GM21515 (cell line): ENCODE results near the gene MAB21L4.

Source experiments
- ATAC-seq: cut with Tn5 transposase; IDR thresholded peaks from one replicate; pipeline ENCODE4 v1.9.1; 2021; ENCODE audit not compliant: unreplicated experiment

MAB21L4 gene

GRCh38 chr2:240895656-240896388 is at the start of gene MAB21L4:
TSS of gene MAB21L4 (minus strand) at chr2:240896156. CDS start at chr2:240895997, 159 bp downstream.
- ATAC-seq: no peak

- ATAC-seq: no peak
Observed at GRCh38 chr2:240936106-240936505, 40.1 kb upstream of the MAB21L4 start.

- ATAC-seq: no peak
Observed at GRCh38 chr2:240935103-240935876, 39.3 kb upstream of the MAB21L4 start.

- ATAC-seq: no peak
Observed at GRCh38 chr2:240934701-240935102, 38.7 kb upstream of the MAB21L4 start.

- no peak for ATAC-seq
Observed at GRCh38 chr2:240933966-240934700, 38.2 kb upstream of the MAB21L4 start.

GRCh38 chr2:240933048-240933965 is 37.4 kb upstream of the MAB21L4 start:
- ATAC-seq: no peak

GRCh38 chr2:240932724-240933047 is 36.7 kb upstream of the MAB21L4 start:
- no peak for ATAC-seq

GRCh38 chr2:240932001-240932723 is 36.2 kb upstream of the MAB21L4 start:
- ATAC-seq: no peak

GRCh38 chr2:240931319-240931949 is 35.5 kb upstream of the MAB21L4 start:
- no peak for ATAC-seq

- ATAC-seq: no peak
Observed at GRCh38 chr2:240930631-240931318, 34.8 kb upstream of the MAB21L4 start.

- no peak for ATAC-seq
Observed at GRCh38 chr2:240930096-240930630, 34.2 kb upstream of the MAB21L4 start.

GRCh38 chr2:240929364-240930095 is 33.6 kb upstream of the MAB21L4 start:
- ATAC-seq: no peak

GRCh38 chr2:240928476-240929363 is 32.8 kb upstream of the MAB21L4 start:
- no peak for ATAC-seq

GRCh38 chr2:240927390-240927781 is 31.4 kb upstream of the MAB21L4 start:
- ATAC-seq: no peak

GRCh38 chr2:240926516-240927389 is 30.8 kb upstream of the MAB21L4 start:
- no peak for ATAC-seq
